Liver (tissue), 5 donors: ENCODE measurements around the gene FTCD. TPM values are rescaled to one million over a fixed set of nuclear protein-coding genes. Genes with fewer than 3 reads are reported as not detected.

Source experiments
- RXRA ChIP-seq, 2 donors: IDR thresholded peaks; 2 replicates each; pipeline ENCODE4 v1.6.1; 2017 to 2018; ENCODE audit warnings: antibody characterized with exemption in 2 of 2, mild to moderate bottlenecking in 1 of 2
- polyA plus RNA-seq, 2 donors: library from polyadenylated mRNA; stranded (reverse) in 1 of 2; unstranded in 1 of 2; fragments of 200-250 nt in 1 of 2; fragments of >200 nt in 1 of 2; fragmentation: Nextera tagmentation in 1 of 2; extraction: Ambion mirVana in 1 of 2; gene quantifications; one replicate each; pipeline versions ENCODE4 v1.2.1 to v1.2.3, GENCODE V29; 2013 to 2015
- total RNA-seq, 2 donors: library from RNA; depleted of rRNA; stranded (reverse); fragments of >200 nt; gene quantifications; one replicate each; pipeline ENCODE4 v1.2.3, GENCODE V29; 2014
- donor health status: healthy.
- donor health status: healthy.
- donor health status: healthy.

Gene FTCD
- total and polyA plus RNA-seq, 4 donors, result 130 to 182 (median 173) TPM

- no peak for TF ChIP-seq RXRA (IDR thresholded peaks at IDR 0.05)
These were observed 67.7 kb downstream of the FTCD start (continued) for GRCh38 chr21:46087641-46088040.

Other genes starting within 250 kb of the FTCD start
- gene COL6A1, start 173.8 kb downstream of the FTCD start, total RNA-seq, result 10 to 100 TPM; 34.9 to 36.5 TPM
- gene COL6A1, start 173.8 kb downstream of the FTCD start, polyA plus RNA-seq, result 10 to 100 TPM; 16.9 to 82.0 TPM
- 10 to 100 TPM; 39.1 to 44.3 TPM for gene COL6A2, start 57.5 kb downstream of the FTCD start, total RNA-seq
- gene COL6A2, start 57.5 kb downstream of the FTCD start, polyA plus RNA-seq, result 10 to 100 TPM in 1 of 2 donors, 1 to 10 TPM in 1; 5.8 to 80.8 TPM
- 1 to 10 TPM in 1 of 2 donors, under 1 TPM in 1; 0.33 to 3.5 TPM for gene SPATC1L, start 28.9 kb upstream of the FTCD start, total RNA-seq
- 1 to 10 TPM in 1 of 2 donors, under 1 TPM in 1; 0.36 to 1.2 TPM for gene SPATC1L, start 28.9 kb upstream of the FTCD start, polyA plus RNA-seq
- gene LSS, start 73.2 kb upstream of the FTCD start, total RNA-seq, result 100 to 1,000 TPM; 142 to 194 TPM
- gene LSS, start 73.2 kb upstream of the FTCD start, polyA plus RNA-seq, result 10 to 100 TPM; 27.6 to 36.7 TPM
- gene MCM3AP, start 130.0 kb upstream of the FTCD start, total RNA-seq, result 10 to 100 TPM; 44.9 to 58.1 TPM
- 10 to 100 TPM; 15.5 to 22.1 TPM for gene MCM3AP, start 130.0 kb upstream of the FTCD start, polyA plus RNA-seq
- 10 to 100 TPM in 1 of 2 donors, 1 to 10 TPM in 1; 6.3 to 11.3 TPM for gene YBEY, start 130.8 kb upstream of the FTCD start, total RNA-seq
- 10 to 100 TPM in 1 of 2 donors, 1 to 10 TPM in 1; 8.7 to 11.8 TPM for gene YBEY, start 130.8 kb upstream of the FTCD start, polyA plus RNA-seq
- gene C21orf58, start 168.3 kb upstream of the FTCD start, total RNA-seq, result 10 to 100 TPM in 1 of 2 donors, under 1 TPM in 1; 0.75 to 17.7 TPM
- gene C21orf58, start 168.3 kb upstream of the FTCD start, polyA plus RNA-seq, result under 1 TPM; 0.59 to 0.61 TPM
- 10 to 100 TPM; 22.5 to 36.8 TPM for gene PCNT, start 168.6 kb upstream of the FTCD start, total RNA-seq
- 1 to 10 TPM; 6.7 to 7.9 TPM for gene PCNT, start 168.6 kb upstream of the FTCD start, polyA plus RNA-seq